ENCODE measurements around the gene NRF1.

NRF1 gene

DNA sequence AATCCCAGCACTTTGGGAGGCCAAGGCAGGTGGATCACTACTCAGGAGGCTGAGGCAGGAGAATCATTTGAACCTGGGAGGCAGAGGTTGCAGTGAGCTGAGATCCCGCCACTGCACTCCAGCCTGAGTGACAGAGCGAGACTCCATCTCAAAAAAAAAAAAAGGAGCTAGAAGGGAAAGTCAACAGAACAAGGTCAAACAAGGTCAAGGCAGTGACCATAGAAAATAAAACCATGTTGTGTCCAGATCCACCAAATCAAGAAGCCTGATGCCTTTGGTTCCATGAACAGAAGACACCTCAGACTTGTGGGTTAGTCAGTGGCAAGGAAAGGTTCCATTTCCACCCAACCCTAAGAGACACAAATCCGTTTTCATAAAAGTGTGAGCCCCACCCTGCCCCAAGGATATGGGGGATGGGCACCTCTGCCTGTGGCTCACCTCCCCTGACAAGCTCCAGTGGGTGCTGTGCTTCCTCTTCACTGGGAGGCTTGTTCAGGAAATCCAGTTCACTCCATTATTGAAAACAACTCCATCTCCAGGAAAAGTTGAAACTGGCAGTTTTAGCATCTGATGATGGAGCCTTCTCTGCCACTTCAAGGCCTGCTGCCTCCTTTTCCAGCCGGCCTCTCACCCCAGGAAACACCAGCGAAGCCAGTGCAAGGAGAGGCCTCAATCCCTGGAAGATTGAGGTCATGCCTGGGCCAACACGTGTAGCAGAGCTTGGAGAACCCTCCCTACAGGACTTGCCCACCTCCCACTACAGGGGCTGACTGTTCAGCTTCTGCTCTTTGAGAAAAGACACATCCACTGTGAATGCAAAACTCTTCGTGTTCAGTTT lies 152.9 kb downstream of the NRF1 start:
- Histone ChIP-seq H3K4me2 (ENCODE audit: low read depth, low read length) (no peak overlapping the region), H3K4me1 (ENCODE audit: low read length) (no peaks in the 10 kb centered on the region), H3K27ac (ENCODE audit: low read length) (no peak overlapping the region), H3K9ac (ENCODE audit: low read length) (no peak overlapping the region), H3K79me2 (ENCODE audit: low read length) (no peaks in the 10 kb centered on the region), H3K27me3 (replicated peaks; ENCODE audit: insufficient read depth, low read length) (no peaks in the 10 kb centered on the region), H2AFZ (ENCODE audit: low read length) (no peak overlapping the region), H3F3A (ENCODE audit: insufficient read depth, low read length) (no peaks in the 10 kb centered on the region), H4K20me1 (ENCODE audit: insufficient read depth, low read length) (no peaks in the 10 kb centered on the region), H3K4me3 (ENCODE audit: low read length) (no peak overlapping the region), H3K9me3 (replicated peaks; ENCODE audit: insufficient read depth, low read length) (no peaks in the 10 kb centered on the region), H3K36me3 (replicated peaks; ENCODE audit: insufficient read depth, low read length) (no peaks in the 10 kb centered on the region), H3K9me2 (replicated peaks; ENCODE audit: insufficient read depth, low read length) (no peaks in the 10 kb centered on the region)
- DNase-seq = no peak
- TF ChIP-seq EZH2phosphoT487 (IDR thresholded peaks at IDR 0.05; ENCODE audit: low read length) = no peak
- TF ChIP-seq EZH2 (optimal IDR thresholded peaks at IDR 0.05; ENCODE audit: low read depth, low read length) = no peak

DNA sequence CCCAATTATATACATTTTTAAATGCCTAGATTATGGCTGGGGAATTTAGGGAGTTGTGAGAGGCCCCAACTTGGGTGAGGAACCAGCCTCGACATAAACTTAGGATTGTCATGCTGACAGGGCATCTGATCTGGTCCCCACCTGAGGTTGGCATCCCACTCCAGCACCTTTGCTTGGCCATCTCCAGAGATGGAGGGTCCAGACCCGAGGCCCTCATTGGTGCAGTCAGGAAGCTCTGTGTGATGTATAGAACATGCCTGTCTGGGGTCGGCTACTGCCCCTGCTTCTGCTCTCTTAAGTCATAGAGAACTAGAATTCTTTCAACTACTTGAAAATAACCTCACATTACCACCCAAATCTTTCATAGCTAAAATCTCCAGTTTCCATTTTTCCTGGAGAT lies 153.8 kb downstream of the NRF1 start:
- Histone ChIP-seq H3K27ac (ENCODE audit: low read length) (no peak overlapping the region), H3K27me3 (replicated peaks; ENCODE audit: insufficient read depth, low read length) (no peaks in the 10 kb centered on the region), H2AFZ (ENCODE audit: low read length) (no peak overlapping the region), H3F3A (ENCODE audit: insufficient read depth, low read length) (no peaks in the 10 kb centered on the region), H3K4me2 (ENCODE audit: low read depth, low read length) (no peak overlapping the region), H3K4me1 (ENCODE audit: low read length) (no peaks in the 10 kb centered on the region), H3K9ac (ENCODE audit: low read length) (no peak overlapping the region), H4K20me1 (ENCODE audit: insufficient read depth, low read length) (no peaks in the 10 kb centered on the region), H3K79me2 (ENCODE audit: low read length) (no peaks in the 10 kb centered on the region), H3K9me3 (replicated peaks; ENCODE audit: insufficient read depth, low read length) (no peaks in the 10 kb centered on the region), H3K4me3 (ENCODE audit: low read length) (no peak overlapping the region), H3K9me2 (replicated peaks; ENCODE audit: insufficient read depth, low read length) (no peaks in the 10 kb centered on the region), H3K36me3 (replicated peaks; ENCODE audit: insufficient read depth, low read length) (no peaks in the 10 kb centered on the region)
- TF ChIP-seq, protein P1, sequence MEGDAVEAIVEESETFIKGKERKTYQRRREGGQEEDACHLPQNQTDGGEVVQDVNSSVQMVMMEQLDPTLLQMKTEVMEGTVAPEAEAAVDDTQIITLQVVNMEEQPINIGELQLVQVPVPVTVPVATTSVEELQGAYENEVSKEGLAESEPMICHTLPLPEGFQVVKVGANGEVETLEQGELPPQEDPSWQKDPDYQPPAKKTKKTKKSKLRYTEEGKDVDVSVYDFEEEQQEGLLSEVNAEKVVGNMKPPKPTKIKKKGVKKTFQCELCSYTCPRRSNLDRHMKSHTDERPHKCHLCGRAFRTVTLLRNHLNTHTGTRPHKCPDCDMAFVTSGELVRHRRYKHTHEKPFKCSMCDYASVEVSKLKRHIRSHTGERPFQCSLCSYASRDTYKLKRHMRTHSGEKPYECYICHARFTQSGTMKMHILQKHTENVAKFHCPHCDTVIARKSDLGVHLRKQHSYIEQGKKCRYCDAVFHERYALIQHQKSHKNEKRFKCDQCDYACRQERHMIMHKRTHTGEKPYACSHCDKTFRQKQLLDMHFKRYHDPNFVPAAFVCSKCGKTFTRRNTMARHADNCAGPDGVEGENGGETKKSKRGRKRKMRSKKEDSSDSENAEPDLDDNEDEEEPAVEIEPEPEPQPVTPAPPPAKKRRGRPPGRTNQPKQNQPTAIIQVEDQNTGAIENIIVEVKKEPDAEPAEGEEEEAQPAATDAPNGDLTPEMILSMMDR (IDR thresholded peaks at IDR 0.05; ENCODE audit: low read length) = no peak
- TF ChIP-seq EZH2phosphoT487 (IDR thresholded peaks at IDR 0.05; ENCODE audit: low read length) (no peak), EZH2 (optimal IDR thresholded peaks at IDR 0.05; ENCODE audit: low read depth, low read length) (no peak)
- no peak for DNase-seq

DNA sequence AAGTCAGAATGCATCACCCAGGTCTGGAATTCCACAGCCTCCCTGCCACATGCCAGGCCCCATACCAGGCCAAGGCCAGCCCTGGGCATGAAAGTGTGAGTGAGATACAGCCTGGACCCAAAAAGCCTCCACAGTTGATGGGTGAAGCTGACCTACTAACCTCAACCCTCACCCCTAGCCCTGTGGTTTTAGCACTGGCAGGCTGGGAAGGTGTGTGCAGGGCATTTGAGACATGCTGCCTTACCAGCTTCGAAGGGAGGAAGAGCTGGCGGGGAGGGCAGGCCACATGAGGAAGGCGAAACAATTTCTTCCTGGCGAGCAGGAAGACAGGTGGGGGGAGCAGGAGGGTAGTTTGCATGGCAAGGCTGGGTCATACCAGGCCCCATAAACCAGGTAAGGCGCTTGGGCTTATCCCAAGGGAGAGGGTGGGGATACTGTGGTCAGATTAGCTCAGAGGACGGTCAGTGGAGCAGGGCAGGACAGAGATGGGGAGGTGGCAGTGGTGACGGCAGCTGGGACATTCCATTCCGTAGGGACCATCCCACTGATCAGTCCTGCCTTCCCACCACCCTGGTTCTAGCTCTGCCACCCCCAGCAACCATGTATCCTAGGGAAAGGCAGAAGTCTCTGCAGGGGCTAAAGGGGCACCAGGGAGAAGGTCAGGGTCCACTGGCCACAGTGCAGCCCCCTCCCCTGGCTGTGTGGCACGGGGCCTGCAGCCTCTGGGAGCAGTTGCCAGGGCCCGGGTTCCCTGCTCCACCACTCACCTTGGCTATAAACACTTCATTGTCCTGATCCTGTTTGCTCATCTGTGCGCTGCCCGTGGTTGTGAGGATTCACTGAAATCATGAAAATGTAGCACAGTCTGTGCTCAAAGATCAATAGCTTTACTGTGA lies 155.8 kb downstream of the NRF1 start:
- no peaks in the 10 kb centered on the region for H3K27me3 ChIP-seq (replicated peaks; ENCODE audit: insufficient read depth, low read length)
- no peak overlapping the region for H3K4me2 ChIP-seq (ENCODE audit: low read depth, low read length)
- no peak for TF ChIP-seq EZH2phosphoT487 (IDR thresholded peaks at IDR 0.05; ENCODE audit: low read length)
- TF ChIP-seq, protein P1 (IDR thresholded peaks at IDR 0.05; ENCODE audit: low read length) = no peak
- no peak for TF ChIP-seq EZH2 (optimal IDR thresholded peaks at IDR 0.05; ENCODE audit: low read depth, low read length)
- H3K9me3 ChIP-seq (replicated peaks; ENCODE audit: insufficient read depth, low read length) = no peaks in the 10 kb centered on the region
- no peaks in the 10 kb centered on the region for H3K9me2 ChIP-seq (replicated peaks; ENCODE audit: insufficient read depth, low read length)
- DNase-seq = no peak
- H3K79me2 ChIP-seq (ENCODE audit: low read length) = no peaks in the 10 kb centered on the region
- H3K36me3 ChIP-seq (replicated peaks; ENCODE audit: insufficient read depth, low read length) = no peaks in the 10 kb centered on the region
- no peak overlapping the region for H2AFZ ChIP-seq (ENCODE audit: low read length)
- H3K4me3 ChIP-seq (ENCODE audit: low read length) = no peak overlapping the region
- no peak overlapping the region for H3K9ac ChIP-seq (ENCODE audit: low read length)
- no peaks in the 10 kb centered on the region for H4K20me1 ChIP-seq (ENCODE audit: insufficient read depth, low read length)
- no peaks in the 10 kb centered on the region for H3F3A ChIP-seq (ENCODE audit: insufficient read depth, low read length)
- H3K27ac ChIP-seq (ENCODE audit: low read length) = no peak overlapping the region
- H3K4me1 ChIP-seq (ENCODE audit: low read length) = no peaks in the 10 kb centered on the region
